H9 (cell line): Measurements from ENCODE around the gene HYAL4. TPM values are rescaled to one million over a fixed set of nuclear protein-coding genes. Genes with fewer than 3 reads are reported as not detected.
"Not testable (repeated sequence)": the region's sequence is repeated elsewhere in the genome, so short reads cannot be mapped to it uniquely, and the experiment has no call there.

Experiments used
- DNase-seq: peaks from one replicate; pipeline ENCODE4 v3.0.0-alpha.2; 2017
- H2AFZ ChIP-seq: one replicate; pipeline ENCODE4 v1.6.1; 2013; ENCODE audit warnings: mild to moderate bottlenecking, low read length, control low read depth, moderate library complexity
- H2AK5ac ChIP-seq: 2 replicates; pipeline ENCODE4 v1.6.1; 2013; ENCODE audit warnings: low read length, control low read depth, mixed read lengths; ENCODE audit not compliant: insufficient read length
- H2BK120ac ChIP-seq: one replicate; pipeline ENCODE4 v1.6.1; 2013; ENCODE audit warnings: low read depth, mild to moderate bottlenecking, low read length, control low read depth, inconsistent platforms; ENCODE audit not compliant: poor library complexity, severe bottlenecking
- H2BK12ac ChIP-seq: 2 replicates; pipeline ENCODE4 v1.6.1; 2013; ENCODE audit warnings: low read length, control low read depth, mixed read lengths, low read depth; ENCODE audit not compliant: insufficient read length
- H2BK15ac ChIP-seq: 2 replicates; pipeline ENCODE4 v1.6.1; 2013; ENCODE audit warnings: low read depth, low read length, control low read depth
- H2BK20ac ChIP-seq: one replicate; pipeline ENCODE4 v1.6.1; 2013; ENCODE audit warnings: low read depth, mild to moderate bottlenecking, low read length, control low read depth, inconsistent platforms; ENCODE audit not compliant: poor library complexity, severe bottlenecking
- H2BK5ac ChIP-seq: 2 replicates; pipeline ENCODE4 v1.6.1; 2013; ENCODE audit warnings: low read length, control low read depth, mixed read lengths; ENCODE audit not compliant: insufficient read length
- H3K14ac ChIP-seq: 2 replicates; pipeline ENCODE4 v1.6.1; 2013; ENCODE audit warnings: low read length, control low read depth; ENCODE audit not compliant: insufficient read depth
- H3K18ac ChIP-seq: 2 replicates; pipeline ENCODE4 v1.6.1; 2013; ENCODE audit warnings: low read depth, mild to moderate bottlenecking, mixed read lengths, low read length, control low read depth; ENCODE audit not compliant: insufficient read length
- H3K23ac ChIP-seq: 2 replicates; pipeline ENCODE4 v1.6.1; 2013; ENCODE audit warnings: low read length, control low read depth, mixed read lengths, low read depth; ENCODE audit not compliant: insufficient read length
- H3K23me2 ChIP-seq: 2 replicates; pipeline ENCODE4 v1.6.1; 2013; ENCODE audit warnings: low read depth, mild to moderate bottlenecking, mixed read lengths, low read length, control low read depth; ENCODE audit not compliant: insufficient read length, poor library complexity, severe bottlenecking
- H3K27ac ChIP-seq: 2 replicates; pipeline ENCODE4 v1.5.1; 2013; ENCODE audit warnings: low read length, control low read depth, mixed read lengths, low read depth; ENCODE audit not compliant: insufficient read length
- H3K27me3 ChIP-seq: 2 replicates; pipeline ENCODE4 v1.6.1; 2013; ENCODE audit warnings: low read length, control low read depth, inconsistent platforms; ENCODE audit not compliant: insufficient read depth
- H3K4ac ChIP-seq: 2 replicates; pipeline ENCODE4 v1.6.1; 2013; ENCODE audit warnings: low read depth, mild to moderate bottlenecking, control low read depth, inconsistent platforms, low read length, moderate library complexity
- H3K4me1 ChIP-seq: 2 replicates; pipeline ENCODE4 v1.6.1; 2013; ENCODE audit warnings: low read length, control low read depth, inconsistent platforms; ENCODE audit not compliant: insufficient read depth
- H3K4me2 ChIP-seq: 2 replicates; pipeline ENCODE4 v1.6.1; 2013; ENCODE audit warnings: low read length, control low read depth, mixed read lengths; ENCODE audit not compliant: insufficient read length, insufficient read depth
- H3K56ac ChIP-seq: 2 replicates; pipeline ENCODE4 v1.6.1; 2013; ENCODE audit warnings: low read depth, mild to moderate bottlenecking, mixed read lengths, low read length, control low read depth; ENCODE audit not compliant: insufficient read length
- H3K79me1 ChIP-seq: 2 replicates; pipeline ENCODE4 v1.6.1; 2013; ENCODE audit warnings: low read depth, mild to moderate bottlenecking, moderate library complexity, low read length, control low read depth, inconsistent platforms; ENCODE audit not compliant: insufficient read depth, poor library complexity, severe bottlenecking
- H3K79me2 ChIP-seq: 2 replicates; pipeline ENCODE4 v1.6.1; 2013; ENCODE audit warnings: low read length, control low read depth, inconsistent platforms; ENCODE audit not compliant: insufficient read depth
- H3K9ac ChIP-seq: 2 replicates; pipeline ENCODE4 v1.6.1; 2013; ENCODE audit warnings: low read length, control low read depth, mixed read lengths; ENCODE audit not compliant: insufficient read length; ENCODE audit errors: extremely low read depth
- H3K9me3 ChIP-seq: one replicate; pipeline ENCODE4 v1.6.1; 2013; ENCODE audit warnings: low read depth, low read length, inconsistent platforms; ENCODE audit not compliant: control insufficient read depth
- H3T11ph ChIP-seq: one replicate; pipeline ENCODE4 v1.6.1; 2013; ENCODE audit warnings: mild to moderate bottlenecking, low read length, control low read depth, inconsistent platforms
- H4K20me1 ChIP-seq: one replicate; pipeline ENCODE4 v1.6.1; 2013; ENCODE audit not compliant: control insufficient read depth, insufficient read length, insufficient read depth
- H4K5ac ChIP-seq: 2 replicates; pipeline ENCODE4 v1.6.1; 2013; ENCODE audit warnings: low read depth, mild to moderate bottlenecking, mixed read lengths, low read length, control low read depth; ENCODE audit not compliant: insufficient read length
- H4K8ac ChIP-seq: replicated peaks from 2 replicates; pipeline ENCODE4 v1.6.1; 2013; ENCODE audit warnings: low read length, control low read depth, mixed read lengths, low read depth; ENCODE audit not compliant: insufficient read length
- H4K91ac ChIP-seq: 2 replicates; pipeline ENCODE4 v1.6.1; 2013; ENCODE audit warnings: low read depth, mild to moderate bottlenecking, moderate library complexity, mixed read lengths, low read length, control low read depth; ENCODE audit not compliant: insufficient read length
- H3K27ac Mint-ChIP-seq, 3 experiments: 2 replicates in 2 of 3; 3 replicates in 1 of 3; pipeline ENCODE4 v1.8.0; 2020 to 2021; ENCODE audit warnings: mixed read lengths in 3 of 3, mild to moderate bottlenecking in 1 of 3, moderate library complexity in 1 of 3
- H3K27me3 Mint-ChIP-seq: 2 replicates; pipeline ENCODE4 v1.8.0; 2021; ENCODE audit warnings: low read depth, mild to moderate bottlenecking, moderate library complexity, mixed read lengths
- H3K36me3 Mint-ChIP-seq, 3 experiments: 2 replicates in 2 of 3; 3 replicates in 1 of 3; pipeline ENCODE4 v1.8.0; 2020 to 2021; ENCODE audit warnings: low read depth in 3 of 3, mixed read lengths in 3 of 3; ENCODE audit not compliant: insufficient read depth in 1 of 3
- H3K4me1 Mint-ChIP-seq, 2 experiments: 2 replicates each; pipeline ENCODE4 v1.8.0; 2020; ENCODE audit warnings: mixed read lengths in 2 of 2
- H3K4me3 Mint-ChIP-seq, 2 experiments: 2 replicates in 1 of 2; 3 replicates in 1 of 2; pipeline ENCODE4 v1.8.0; 2020 to 2021; ENCODE audit warnings: mild to moderate bottlenecking in 2 of 2, mixed read lengths in 2 of 2, moderate library complexity in 1 of 2
- H3K9me3 Mint-ChIP-seq, 2 experiments: 2 replicates in 1 of 2; 3 replicates in 1 of 2; pipeline ENCODE4 v1.8.0; 2020; ENCODE audit warnings: mild to moderate bottlenecking in 2 of 2, mixed read lengths in 2 of 2, moderate library complexity in 1 of 2
- WGBS: extraction: QIAGEN DNeasy Blood & Tissue Kit; methylation state at CpG from one replicate; pipeline ENCODE4 v1.1.7; 2013; ENCODE audit warnings: missing lambda C conversion rate, low lambda C conversion rate, mixed read lengths; ENCODE audit not compliant: insufficient read length; ENCODE audit errors: extremely low coverage; 5-methylcytosine and 5-hydroxymethylcytosine counted together
- total RNA-seq: library from RNA; stranded (reverse); gene quantifications from 2 replicates; pipeline ENCODE4 v1.2.1, GENCODE V29; 2021

The HYAL4 gene
- total RNA-seq, 1 experiment from 2014 or later: not detected

- H3K27ac ChIP-seq: not testable (repeated sequence)
Observed at GRCh38 chr7:123854291-123854690, 9.3 kb downstream of the HYAL4 start.

GRCh38 chr7:123856428-123856827, 11.5 kb downstream of the HYAL4 start:
- not testable (repeated sequence) for H3K23me2 ChIP-seq, H3K79me2 ChIP-seq, H4K5ac ChIP-seq, H3K9ac ChIP-seq, H3K36me3 Mint-ChIP-seq, H3K27me3 Mint-ChIP-seq, H3K79me1 ChIP-seq, H3K9me3 ChIP-seq, H3T11ph ChIP-seq, H4K91ac ChIP-seq, H2BK15ac ChIP-seq, H3K56ac ChIP-seq, H2AFZ ChIP-seq, H3K4me1 ChIP-seq, H3K27ac Mint-ChIP-seq, H2BK12ac ChIP-seq, H3K4ac ChIP-seq, H3K23ac ChIP-seq, H2BK20ac ChIP-seq, H3K4me2 ChIP-seq, H3K4me1 Mint-ChIP-seq, H3K14ac ChIP-seq, H2AK5ac ChIP-seq, H4K20me1 ChIP-seq, H3K18ac ChIP-seq, H4K8ac ChIP-seq, H3K9me3 Mint-ChIP-seq, H3K27me3 ChIP-seq, H3K4me3 Mint-ChIP-seq, H2BK5ac ChIP-seq, DNase-seq, H3K27ac ChIP-seq, H2BK120ac ChIP-seq
- WGBS: no CpG with 5 or more reads among the region's 1 CpG

More at GRCh38 chr7:123854291-123854690, 9.3 kb downstream of the HYAL4 start:
- not testable (repeated sequence) for H4K5ac ChIP-seq, H3K27me3 ChIP-seq, H3K36me3 Mint-ChIP-seq, H3K4ac ChIP-seq, H2BK120ac ChIP-seq, H3K27me3 Mint-ChIP-seq, H3T11ph ChIP-seq, H2AFZ ChIP-seq, H2BK5ac ChIP-seq, H4K20me1 ChIP-seq, H2BK12ac ChIP-seq, H2BK15ac ChIP-seq, H3K9ac ChIP-seq, H3K27ac Mint-ChIP-seq, H3K18ac ChIP-seq, H4K8ac ChIP-seq, H3K14ac ChIP-seq, H3K79me2 ChIP-seq, H3K4me1 Mint-ChIP-seq, H4K91ac ChIP-seq, H3K9me3 ChIP-seq, H3K56ac ChIP-seq, H2BK20ac ChIP-seq, H3K9me3 Mint-ChIP-seq, H3K79me1 ChIP-seq, H3K4me2 ChIP-seq, H3K23me2 ChIP-seq, H3K4me1 ChIP-seq, H2AK5ac ChIP-seq, H3K4me3 Mint-ChIP-seq, H3K23ac ChIP-seq, DNase-seq
- no CpG with 5 or more reads among the region's 2 CpGs for WGBS
